Vagina (tissue), 2 donors: ENCODE data around the gene PRSS27.

Source experiments
- CTCF ChIP-seq, 3 experiments: fragments of 450-650 bp in 2 of 3; fragments of 200-600 bp in 1 of 3; sonication (generic) in 1 of 3; IDR thresholded peaks; one replicate each; pipeline ENCODE4 v1.5.1; 2017 to 2019; ENCODE audit warnings: antibody characterized with exemption in 3 of 3, mild to moderate bottlenecking in 2 of 3, moderate library complexity in 2 of 3
- POLR2A ChIP-seq, 2 donors: fragments of 450-650 bp; IDR thresholded peaks; one replicate each; pipeline ENCODE4 v1.6.1; 2017; ENCODE audit warnings: antibody characterized with exemption in 2 of 2, mild to moderate bottlenecking in 2 of 2, moderate library complexity in 2 of 2
- POLR2AphosphoS5 ChIP-seq, 2 donors: sonication (generic); formaldehyde crosslinking; IDR thresholded peaks; one replicate each; pipeline ENCODE4 v1.9.0; 2017; ENCODE audit warnings: antibody characterized with exemption in 2 of 2, mild to moderate bottlenecking in 2 of 2, low read depth in 1 of 2; ENCODE audit not compliant: insufficient read depth in 1 of 2

- TF ChIP-seq CTCF (IDR thresholded peaks at IDR 0.05) (no peak), POLR2AphosphoS5 (IDR thresholded peaks at IDR 0.05; ENCODE audit: insufficient read depth in 1 of 2, low read depth in 1 of 2) (no peak), POLR2A (IDR thresholded peaks at IDR 0.05) (no peak)
Observed at GRCh38 chr16:2709588-2709984, 10.4 kb downstream of the PRSS27 start.
